HCT116 (cell line): ENCODE results near the gene ST7.

Experiments
- CTCF ChIP-seq, 3 experiments: fragments of 200-600 bp in 1 of 3; sonication (generic) in 1 of 3; IDR thresholded peaks in 2 of 3; conservative IDR thresholded peaks in 1 of 3; 2 replicates each; pipeline ENCODE4 v1.5.1; 2012 to 2017; ENCODE audit warnings: low read depth in 2 of 3, low read length in 2 of 3, antibody characterized with exemption in 1 of 3, borderline replicate concordance in 1 of 3, control low read depth in 1 of 3, mild to moderate bottlenecking in 1 of 3, mixed read lengths in 1 of 3, mixed run types in 1 of 3, moderate library complexity in 1 of 3; ENCODE audit not compliant: insufficient read depth in 1 of 3
- EGR1 ChIP-seq: IDR thresholded peaks from 2 replicates; pipeline ENCODE4 v1.6.1; 2012; ENCODE audit warnings: low read depth
- EZH2phosphoT487 ChIP-seq: fragments of 200-600 bp; IDR thresholded peaks from 2 replicates; pipeline ENCODE4 v1.6.1; 2018; ENCODE audit warnings: antibody characterized with exemption, borderline replicate concordance
- JUND ChIP-seq: IDR thresholded peaks from 2 replicates; pipeline ENCODE4 v1.6.1; 2012
- POLR2AphosphoS5 ChIP-seq: IDR thresholded peaks from 2 replicates; pipeline ENCODE4 v1.6.1; 2011; ENCODE audit warnings: mild to moderate bottlenecking, low read depth, low read length, moderate library complexity
- SP1 ChIP-seq: IDR thresholded peaks from 2 replicates; pipeline ENCODE4 v1.6.1; 2012; ENCODE audit warnings: low read depth
- ZFX ChIP-seq: fragments of 450-650 bp; IDR thresholded peaks from 2 replicates; pipeline ENCODE4 v1.6.1; 2017
- ZNF274 ChIP-seq: fragments of 200-500 bp; sonication (Bioruptor generic); IDR thresholded peaks from 2 replicates; pipeline ENCODE4 v1.6.1; 2014; ENCODE audit warnings: mild to moderate bottlenecking, low read depth, low read length, inconsistent platforms
- TF ChIP-seq, protein P1 (sequence below): IDR thresholded peaks from 2 replicates; pipeline ENCODE4 v1.6.1; 2012

- TF ChIP-seq EGR1 = 0 out of 2 replicates have a peak, but pooled peaks have one; percentile 46
- no peak for TF ChIP-seq CTCF (IDR thresholded peaks at IDR 0.05 in 2 of 3, conservative IDR thresholded peaks at IDR 0.05 in 1 of 3; ENCODE audit: borderline replicate concordance in 1 of 3, insufficient read depth in 1 of 3, low read depth in 2 of 3, low read length in 2 of 3)
- no peak for TF ChIP-seq ZNF274
- TF ChIP-seq, protein P1, sequence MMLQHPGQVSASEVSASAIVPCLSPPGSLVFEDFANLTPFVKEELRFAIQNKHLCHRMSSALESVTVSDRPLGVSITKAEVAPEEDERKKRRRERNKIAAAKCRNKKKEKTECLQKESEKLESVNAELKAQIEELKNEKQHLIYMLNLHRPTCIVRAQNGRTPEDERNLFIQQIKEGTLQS = no peak
- no peak for TF ChIP-seq JUND
- no peak for TF ChIP-seq EZH2phosphoT487
- no peak; the same call in none of the 2 replicates for TF ChIP-seq POLR2AphosphoS5
- TF ChIP-seq ZFX = peak; percentile 91
- TF ChIP-seq SP1 = no peak
Observed at GRCh38 chr7:116953372-116953905, at the start of gene ST7.
